RPMI7951 (cell line): ENCODE results near the gene TENM4. TPM values are rescaled to one million over a fixed set of nuclear protein-coding genes. Genes with fewer than 3 reads are reported as not detected.
A peak's percentile ranks its signal among the peaks of the same experiment; 100 is the strongest.
"Not testable (repeated sequence)": the region's sequence is repeated elsewhere in the genome, so short reads cannot be mapped to it uniquely, and the experiment has no call there.

Source experiments
- DNase-seq: peaks from one replicate; pipeline ENCODE4 v3.0.0-alpha.2; 2012; ENCODE audit warnings: low read depth
- total RNA-seq: library from RNA; depleted of rRNA; stranded (reverse); fragments of >200 nt; shearing (Covaris generic); gene quantifications from 2 replicates; pipeline ENCODE4 v1.2.3, GENCODE V29; 2014

Gene TENM4
- total RNA-seq, 1 experiment from 2014 or later = 25.1 TPM

DNA sequence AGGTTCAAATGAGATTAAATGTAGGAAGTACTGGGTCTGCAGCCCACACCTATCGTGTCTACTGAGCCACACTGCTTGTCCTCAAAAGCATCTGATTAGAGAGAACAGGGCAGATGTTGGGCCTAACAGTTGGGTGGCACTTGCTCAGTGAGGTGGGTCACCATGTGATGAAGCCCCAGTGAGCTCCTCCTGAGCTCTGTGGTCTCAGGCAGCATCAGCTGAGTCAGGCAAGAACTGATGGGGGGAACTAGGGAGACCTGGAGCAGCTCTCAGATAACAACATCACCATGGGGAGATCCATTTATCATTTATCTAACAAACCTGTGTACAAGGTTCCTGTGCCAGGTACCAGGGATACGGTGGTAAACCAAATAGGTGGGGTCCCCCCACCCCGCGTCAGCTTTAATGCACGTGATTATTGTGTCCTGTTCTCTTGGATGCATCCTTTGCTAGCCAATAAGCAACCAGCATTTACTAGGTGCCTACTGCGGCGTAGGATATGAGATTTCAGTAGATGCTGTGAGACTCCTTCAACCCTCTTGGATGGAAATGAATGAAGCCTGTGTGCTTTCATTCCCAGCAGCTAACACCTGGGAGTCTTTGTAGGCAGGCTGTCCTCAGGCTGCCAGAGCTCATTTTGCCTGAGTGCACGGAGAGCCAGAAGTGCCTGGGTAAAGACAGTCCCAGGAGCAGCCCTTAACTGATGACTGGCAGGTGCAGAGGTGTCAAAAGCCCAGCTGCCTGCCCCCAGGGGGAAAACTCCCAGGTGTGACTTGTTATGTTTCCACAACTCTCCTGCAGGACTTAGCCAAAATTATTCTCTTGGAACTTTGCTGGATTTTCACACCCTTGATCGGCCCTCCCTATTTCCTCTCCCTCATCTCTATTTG, 792.6 kb downstream of the TENM4 start:
- peak; percentile 15 for DNase-seq

GRCh38 chr11:78647266-78647915, 793.4 kb downstream of the TENM4 start:
- DNase-seq = no peak

GRCh38 chr11:78646564-78647185, 794.2 kb downstream of the TENM4 start:
- DNase-seq = peak; percentile 42

DNA sequence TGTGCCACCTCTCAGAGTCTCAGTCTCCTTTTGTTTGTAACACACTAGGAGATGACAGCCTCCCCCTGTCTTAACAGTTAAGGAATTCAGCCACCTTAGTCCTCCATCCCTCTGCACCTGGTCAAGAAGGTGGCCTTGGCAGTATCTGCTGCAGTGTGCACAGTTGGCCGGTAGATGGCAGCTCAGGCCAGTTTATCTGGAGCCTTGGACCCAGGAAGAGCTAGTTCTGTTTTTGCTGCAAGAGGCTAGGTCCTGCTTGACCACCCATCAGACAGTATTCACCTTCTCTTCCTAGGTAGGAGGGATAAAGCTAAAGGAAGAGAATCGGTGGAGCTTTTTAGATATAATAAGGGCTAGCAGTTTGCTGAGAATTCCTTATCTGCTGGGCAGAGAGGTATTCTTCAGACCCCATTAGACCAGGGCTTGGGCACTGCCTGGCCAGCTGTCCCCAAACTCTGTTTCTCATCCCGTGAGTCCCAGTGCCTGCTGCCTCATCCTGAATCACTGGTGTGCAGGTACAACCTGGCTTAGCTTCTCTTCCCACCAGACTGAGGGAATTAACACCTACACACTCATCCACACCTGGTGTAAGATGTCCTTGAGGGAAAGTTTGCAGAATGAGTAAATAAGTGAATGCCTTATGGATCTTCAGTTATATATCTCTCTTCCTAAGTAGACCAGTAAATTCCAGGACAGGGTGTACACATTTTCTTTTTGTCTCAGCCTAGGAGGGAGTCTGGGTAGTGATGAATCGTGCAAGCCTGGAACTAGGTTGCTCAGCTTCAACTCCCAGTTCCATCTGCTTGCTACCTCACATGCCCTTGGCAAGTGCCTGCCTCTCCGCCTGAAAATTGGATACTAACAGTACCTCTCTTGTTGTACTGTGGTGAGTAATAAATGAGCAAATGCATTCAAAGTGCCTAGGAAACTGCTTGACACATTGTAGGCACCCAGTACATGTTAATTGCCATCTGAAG, 795.3 kb downstream of the TENM4 start:
- peak; percentile 68 for DNase-seq

GRCh38 chr11:78643676-78644056, 797.2 kb downstream of the TENM4 start:
- DNase-seq = no peak

GRCh38 chr11:78642979-78643675, 797.7 kb downstream of the TENM4 start:
- DNase-seq = no peak

GRCh38 chr11:78641541-78641940, 799.3 kb downstream of the TENM4 start:
- no peak for DNase-seq

DNA sequence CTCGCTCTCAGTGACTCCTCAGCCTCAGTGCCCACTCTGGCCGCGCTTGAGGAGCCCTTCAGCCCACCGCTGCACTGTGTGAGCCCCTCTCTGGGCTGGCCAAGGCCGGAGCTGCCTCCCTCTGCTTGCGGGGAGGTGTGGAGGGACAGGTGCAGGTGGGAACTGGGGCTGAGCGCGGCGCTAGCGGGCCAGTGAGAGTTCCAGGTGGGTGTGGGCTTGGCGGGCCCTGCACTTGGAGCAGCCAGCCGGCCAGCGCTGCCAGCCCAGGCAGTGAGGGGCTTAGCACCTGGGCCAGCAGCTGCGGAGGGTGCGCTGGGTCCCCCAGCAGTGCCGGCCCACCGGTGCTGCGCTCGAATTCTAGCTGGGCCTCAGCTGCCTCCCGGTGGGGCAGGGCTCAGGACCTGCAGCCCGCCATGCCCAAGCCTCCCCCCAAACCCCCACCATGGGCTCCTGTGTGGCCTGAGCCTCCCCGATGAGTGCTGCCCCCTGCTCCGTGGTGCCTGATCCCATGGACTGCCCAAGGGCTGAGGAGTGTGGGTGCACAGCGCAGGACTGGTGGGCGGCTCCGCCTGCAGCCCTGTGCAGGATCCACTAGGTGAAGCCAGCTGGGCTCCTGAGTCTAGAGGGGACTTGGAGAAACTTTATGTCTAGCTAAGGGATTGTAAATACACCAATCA, 802.0 kb downstream of the TENM4 start:
- no peak for DNase-seq

DNA sequence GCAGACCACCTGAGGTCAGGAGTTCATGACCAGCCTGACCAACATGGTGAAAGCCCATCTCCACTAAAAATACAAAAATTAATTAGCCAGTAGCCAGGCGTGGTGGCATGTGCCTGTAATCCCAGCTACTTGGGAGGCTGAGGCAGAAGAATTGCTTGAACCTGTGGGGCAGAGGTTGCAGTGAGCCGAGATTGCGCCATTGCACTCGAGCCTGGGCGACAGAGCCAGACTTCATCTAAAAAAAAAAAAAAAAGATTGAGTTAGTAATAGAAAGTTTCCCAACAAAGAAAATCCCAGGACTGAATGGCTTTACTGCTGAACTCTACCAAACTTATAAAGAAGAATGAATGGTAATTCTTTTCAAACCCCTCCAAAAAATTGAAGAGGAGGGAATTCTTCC, 803.3 kb downstream of the TENM4 start:
- not testable (repeated sequence) for DNase-seq

GRCh38 chr11:78635814-78636506, 804.9 kb downstream of the TENM4 start:
- no peak for DNase-seq

DNA sequence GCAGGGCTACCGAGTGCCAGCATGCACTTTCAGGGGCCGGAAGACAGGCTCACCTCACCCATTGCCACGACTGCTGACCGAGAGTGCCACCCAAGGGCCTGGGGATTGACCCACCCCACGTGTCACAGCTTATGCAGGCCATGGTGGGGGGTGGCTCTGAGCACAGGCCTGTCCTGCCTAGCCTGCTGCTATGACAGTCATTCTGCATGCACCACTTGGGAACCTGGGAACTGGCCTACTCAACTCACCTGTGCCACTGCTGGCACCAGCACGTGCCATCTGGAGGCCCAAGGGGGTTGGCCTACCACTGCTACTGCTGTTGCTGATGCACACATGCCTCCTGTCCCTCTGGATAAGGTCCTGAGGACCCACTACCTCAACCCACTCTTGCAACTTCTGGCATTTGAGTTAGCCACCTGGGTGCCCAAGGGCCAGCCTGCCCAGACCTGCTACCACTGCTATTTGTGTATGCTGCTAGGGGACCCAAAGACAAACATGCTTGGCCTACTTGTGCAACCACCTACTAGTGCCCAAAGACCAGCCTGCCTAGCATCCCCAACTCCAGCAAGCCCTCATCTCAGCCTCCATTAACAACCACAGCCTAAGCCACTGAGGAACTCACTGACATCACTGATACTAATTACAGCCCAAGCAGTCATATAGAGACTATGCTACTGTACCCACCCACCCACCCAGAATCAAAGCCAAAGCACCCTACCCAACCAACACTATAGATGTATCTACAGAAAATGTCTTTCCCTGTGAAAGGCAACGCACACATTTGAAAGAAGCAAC, 807.1 kb downstream of the TENM4 start:
- no peak for DNase-seq

DNA sequence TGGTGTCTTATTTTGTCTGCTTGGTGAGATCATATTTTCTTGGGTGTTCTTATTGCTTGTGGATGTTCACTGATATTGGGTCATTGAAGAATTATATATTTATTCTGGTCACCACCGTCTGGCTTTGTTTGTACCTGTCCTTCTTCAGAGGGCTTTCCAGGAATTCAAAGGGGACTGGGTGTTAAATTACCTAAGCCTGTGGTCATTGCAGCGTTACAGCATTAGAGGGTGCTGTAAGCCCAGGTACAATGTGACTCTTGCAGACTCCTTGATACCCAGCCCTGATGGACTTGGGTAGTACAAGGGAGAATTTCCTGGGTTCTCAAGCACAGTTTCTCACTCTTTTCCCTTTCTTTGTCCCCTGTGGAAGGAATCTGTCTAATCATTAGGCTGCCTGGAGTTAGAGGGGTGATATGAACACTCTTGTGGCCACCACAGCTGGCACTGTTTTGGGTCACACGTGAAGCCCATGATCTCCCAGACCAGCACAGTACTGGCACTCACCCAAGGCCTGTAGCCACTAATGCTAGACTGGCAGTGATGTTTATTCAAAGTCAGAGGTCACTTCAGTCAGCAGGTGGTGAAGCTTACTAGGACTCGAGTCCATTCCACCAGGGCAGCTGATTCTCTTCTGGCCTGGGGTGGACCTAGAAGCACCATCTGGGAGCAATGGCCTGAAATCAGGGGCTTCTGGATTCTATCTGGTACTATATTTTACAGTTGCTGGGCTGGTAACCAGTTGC, 810.1 kb downstream of the TENM4 start:
- DNase-seq = no peak

DNA sequence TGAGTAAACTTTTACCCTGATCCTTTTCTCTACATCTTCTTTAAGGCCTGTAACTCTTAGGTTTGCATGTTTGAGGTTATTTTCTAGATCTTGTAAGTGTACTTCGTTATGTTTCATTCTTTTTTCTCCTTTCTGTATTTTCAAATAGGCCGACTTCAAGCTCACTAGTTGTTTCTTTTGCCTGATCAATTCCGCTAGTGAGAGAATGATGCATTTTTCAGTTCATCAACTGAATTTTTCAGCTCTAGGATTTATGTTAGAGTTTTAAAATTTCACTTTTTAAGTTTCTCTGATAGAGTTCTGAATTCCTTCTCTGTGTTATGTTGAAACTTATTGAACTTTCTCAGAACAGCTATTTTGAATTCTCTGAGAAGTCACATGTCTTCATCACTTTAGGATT, 810.7 kb downstream of the TENM4 start:
- DNase-seq = no peak

DNA sequence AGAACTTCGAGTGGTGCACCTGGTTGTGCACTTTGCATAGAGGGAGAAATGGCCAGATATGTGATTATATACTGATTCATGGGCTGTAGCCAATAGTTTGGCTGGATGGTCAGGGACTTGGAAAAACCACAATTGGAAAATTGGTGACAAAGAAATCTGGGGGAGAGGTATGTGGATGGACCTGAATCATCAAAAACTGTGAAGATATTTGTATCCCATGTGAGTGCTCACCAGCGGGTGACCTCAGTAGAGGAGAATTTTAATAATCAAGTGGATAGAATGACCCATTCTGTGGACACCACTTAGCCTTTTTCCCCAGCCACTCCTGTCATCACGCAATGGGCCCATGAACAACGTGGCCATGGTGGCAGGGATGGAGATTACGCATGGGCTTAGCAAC, 818.2 kb downstream of the TENM4 start:
- DNase-seq = no peak

DNA sequence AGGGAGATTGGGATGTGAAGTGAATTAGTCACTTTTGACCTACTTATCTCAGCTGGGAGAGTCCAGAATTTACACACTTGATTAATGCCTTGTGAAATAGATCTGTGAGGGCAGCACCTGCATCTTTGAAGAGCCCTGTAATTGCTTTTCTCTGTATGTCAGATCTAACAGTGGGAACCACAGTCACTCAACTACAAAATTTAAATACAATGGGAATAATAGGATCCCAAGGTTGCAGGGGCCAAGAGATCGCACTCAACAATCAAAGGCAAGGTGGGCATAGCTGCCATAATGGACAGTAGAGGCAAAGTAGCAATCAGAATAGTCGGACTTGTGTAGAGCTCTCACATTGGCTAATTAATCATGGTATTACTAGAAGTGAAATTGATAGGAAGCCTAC, 820.7 kb downstream of the TENM4 start:
- DNase-seq = no peak

DNA sequence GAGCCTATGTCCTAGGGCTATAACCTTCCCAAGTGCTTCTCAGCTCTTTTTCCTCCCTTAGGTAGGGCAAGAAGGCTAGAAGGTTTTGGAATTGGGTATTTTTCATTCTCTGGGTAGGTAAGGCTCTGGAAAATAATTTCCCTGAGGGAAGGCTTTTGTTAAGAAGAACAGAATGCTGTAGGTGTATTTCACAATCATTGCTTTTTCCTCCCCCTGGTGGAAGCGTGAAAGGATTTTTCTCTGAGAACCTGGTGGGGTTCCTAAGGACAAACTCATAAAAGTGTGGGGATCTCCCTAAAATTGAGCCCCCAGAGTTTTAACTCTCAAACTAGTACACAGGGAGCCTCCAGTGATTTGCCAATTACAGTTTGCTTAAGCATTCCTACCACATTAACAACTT, 825.1 kb downstream of the TENM4 start:
- DNase-seq = no peak

GRCh38 chr11:78613378-78613813, 827.4 kb downstream of the TENM4 start:
- DNase-seq = no peak

GRCh38 chr11:78612721-78613377, 828.0 kb downstream of the TENM4 start:
- no peak for DNase-seq
